ENCODE measurements around the gene BNIP3.
"Not testable (repeated sequence)": the region's sequence is repeated elsewhere in the genome, so short reads cannot be mapped to it uniquely, and the experiment has no call there.

The BNIP3 gene

GRCh38 chr10:131929122-131929845 is 52.4 kb downstream of the BNIP3 start:
- DNase-seq (ENCODE audit: low spot score) = no peak

GRCh38 chr10:131928248-131929095 is 53.3 kb downstream of the BNIP3 start:
- DNase-seq (ENCODE audit: low spot score) = peak; percentile 52

GRCh38 chr10:131926743-131927595 is 54.8 kb downstream of the BNIP3 start:
- DNase-seq (ENCODE audit: low spot score) = no peak

GRCh38 chr10:131926253-131926652 is 55.5 kb downstream of the BNIP3 start:
- no peak for DNase-seq (ENCODE audit: low spot score)

- no peak for DNase-seq (ENCODE audit: low spot score)
Measured at GRCh38 chr10:131925716-131926115, 56.0 kb downstream of the BNIP3 start.

- no peak for DNase-seq (ENCODE audit: low spot score)
Measured at GRCh38 chr10:131925011-131925649, 56.6 kb downstream of the BNIP3 start.

GRCh38 chr10:131923038-131923756 is 58.5 kb downstream of the BNIP3 start:
- no peak for DNase-seq (ENCODE audit: low spot score)

- DNase-seq (ENCODE audit: low spot score) = no peak
Measured at GRCh38 chr10:131921184-131921583, 60.5 kb downstream of the BNIP3 start.

- DNase-seq (ENCODE audit: low spot score) = no peak
Measured at GRCh38 chr10:131920693-131921092, 61.0 kb downstream of the BNIP3 start.

GRCh38 chr10:131920151-131920550 is 61.6 kb downstream of the BNIP3 start:
- no peak for DNase-seq (ENCODE audit: low spot score)

- DNase-seq (ENCODE audit: low spot score) = not testable (repeated sequence)
Measured at GRCh38 chr10:131919461-131919860, 62.3 kb downstream of the BNIP3 start.

All from activated CD4-positive, alpha-beta T cell treated with anti-CD3 and anti-CD28 coated beads, Interleukin-2, Interleukin-4, amounts not matched to agents 100 ng/mL and 50 ng/mL, durations not matched to agents 16 hours and 8 hours (primary cell).